C4-2B (cell line): ENCODE measurements around the gene CTIF.

Experiments
- H3K27ac ChIP-seq: fragments of 450-650 bp; 2 replicates; pipeline ENCODE4 v1.5.1; 2017
- ZFX ChIP-seq: fragments of 450-650 bp; IDR thresholded peaks from 2 replicates; pipeline ENCODE4 v1.6.1; 2017
- TF ChIP-seq, protein P1 (sequence below): fragments of 450-650 bp; conservative IDR thresholded peaks from 2 replicates; pipeline ENCODE4 v1.5.1; 2017; ENCODE audit warnings: mild to moderate bottlenecking

CTIF gene

GRCh38 chr18:48619501-48619900 lies 80.7 kb downstream of the CTIF start:
- no peak for TF ChIP-seq ZFX
- TF ChIP-seq, protein P1, sequence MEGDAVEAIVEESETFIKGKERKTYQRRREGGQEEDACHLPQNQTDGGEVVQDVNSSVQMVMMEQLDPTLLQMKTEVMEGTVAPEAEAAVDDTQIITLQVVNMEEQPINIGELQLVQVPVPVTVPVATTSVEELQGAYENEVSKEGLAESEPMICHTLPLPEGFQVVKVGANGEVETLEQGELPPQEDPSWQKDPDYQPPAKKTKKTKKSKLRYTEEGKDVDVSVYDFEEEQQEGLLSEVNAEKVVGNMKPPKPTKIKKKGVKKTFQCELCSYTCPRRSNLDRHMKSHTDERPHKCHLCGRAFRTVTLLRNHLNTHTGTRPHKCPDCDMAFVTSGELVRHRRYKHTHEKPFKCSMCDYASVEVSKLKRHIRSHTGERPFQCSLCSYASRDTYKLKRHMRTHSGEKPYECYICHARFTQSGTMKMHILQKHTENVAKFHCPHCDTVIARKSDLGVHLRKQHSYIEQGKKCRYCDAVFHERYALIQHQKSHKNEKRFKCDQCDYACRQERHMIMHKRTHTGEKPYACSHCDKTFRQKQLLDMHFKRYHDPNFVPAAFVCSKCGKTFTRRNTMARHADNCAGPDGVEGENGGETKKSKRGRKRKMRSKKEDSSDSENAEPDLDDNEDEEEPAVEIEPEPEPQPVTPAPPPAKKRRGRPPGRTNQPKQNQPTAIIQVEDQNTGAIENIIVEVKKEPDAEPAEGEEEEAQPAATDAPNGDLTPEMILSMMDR = no peak
- H3K27ac ChIP-seq = no peak overlapping the region

GRCh38 chr18:48620071-48620470 lies 81.2 kb downstream of the CTIF start:
- TF ChIP-seq, protein P1 = no peak
- no peak for TF ChIP-seq ZFX
- H3K27ac ChIP-seq = no peak overlapping the region

- no peak overlapping the region for H3K27ac ChIP-seq
These were observed 82.4 kb downstream of the CTIF start for GRCh38 chr18:48621240-48621639.

GRCh38 chr18:48621815-48622555 lies 83.2 kb downstream of the CTIF start:
- H3K27ac ChIP-seq = no peak overlapping the region
- no peak for TF ChIP-seq ZFX
- TF ChIP-seq, protein P1 = no peak

More at GRCh38 chr18:48621240-48621639, 82.4 kb downstream of the CTIF start:
- TF ChIP-seq, protein P1 = no peak
- no peak for TF ChIP-seq ZFX

DNA sequence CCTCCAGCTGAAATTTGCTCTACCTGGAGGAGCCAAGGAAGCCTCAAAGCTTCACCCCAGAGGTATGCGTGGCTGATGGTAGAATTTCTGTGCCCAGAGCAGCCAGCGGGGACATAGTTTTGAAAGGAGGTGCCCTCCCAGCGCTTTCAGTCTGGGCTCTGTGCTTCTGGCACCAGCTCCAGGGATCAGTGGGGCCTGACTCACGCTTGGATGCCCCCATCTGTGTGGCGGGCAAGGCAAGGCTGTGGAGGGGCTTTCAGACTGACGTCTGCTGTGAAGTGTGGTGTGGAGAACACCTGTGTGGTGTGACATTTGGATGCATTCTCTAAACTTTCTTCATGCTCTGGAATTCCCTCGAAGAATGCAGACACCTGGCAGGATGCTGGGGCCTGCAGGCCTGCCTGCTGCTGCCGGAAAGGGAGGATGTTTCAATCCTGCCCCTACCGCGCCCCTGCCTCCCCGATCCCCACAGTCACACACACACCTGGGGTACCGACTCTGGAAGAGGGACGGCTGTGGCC lies 84.1 kb downstream of the CTIF start:
- no peak for TF ChIP-seq ZFX

DNA sequence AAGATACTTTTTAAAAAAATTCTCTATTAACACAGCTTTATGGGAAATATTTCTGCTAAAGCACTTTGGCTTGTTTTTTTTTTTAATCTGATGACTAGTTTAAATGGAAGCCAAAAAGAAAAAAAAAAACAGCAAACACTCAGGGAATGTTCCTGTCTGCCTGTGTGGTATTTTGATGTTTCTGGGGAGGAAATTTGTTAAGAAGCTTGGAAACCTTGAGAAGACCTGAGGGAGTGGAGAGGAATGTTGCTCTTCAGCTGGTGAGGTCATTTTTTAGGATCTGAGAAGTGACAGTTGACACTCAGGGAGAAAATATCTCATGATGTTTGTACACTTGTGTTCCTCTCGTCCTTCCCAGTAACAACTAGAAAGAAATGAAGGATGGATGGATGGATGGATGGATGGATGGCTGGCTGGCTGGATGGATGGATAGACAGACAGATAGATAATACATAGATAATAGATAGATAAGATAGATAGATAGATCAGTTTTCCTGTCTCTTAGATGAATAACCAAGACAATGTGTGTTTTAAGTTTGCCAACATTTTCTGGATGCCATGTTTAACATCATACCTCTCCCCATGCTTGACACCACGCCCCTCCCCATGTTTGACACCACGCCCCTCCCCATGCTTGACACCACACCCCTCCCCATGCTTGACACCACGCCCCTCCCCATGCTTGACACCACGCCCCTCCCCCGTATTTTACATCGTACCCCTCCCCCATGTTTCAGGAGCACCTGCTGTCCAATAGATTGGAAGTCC lies 84.8 kb downstream of the CTIF start:
- H3K27ac ChIP-seq = no peak overlapping the region
- TF ChIP-seq, protein P1 = no peak
- no peak for TF ChIP-seq ZFX

More for the DNA sequence above, 84.1 kb downstream of the CTIF start:
- H3K27ac ChIP-seq = no peak overlapping the region

GRCh38 chr18:48624856-48625255 lies 86.0 kb downstream of the CTIF start:
- H3K27ac ChIP-seq = no peak overlapping the region
- no peak for TF ChIP-seq ZFX
- TF ChIP-seq, protein P1 = no peak
